ENCODE data around the gene RTN4R.
"Not testable (repeated sequence)": the region's sequence is repeated elsewhere in the genome, so short reads cannot be mapped to it uniquely, and the experiment has no call there.

The RTN4R gene

GRCh38 chr22:20290578-20291248 is 22.6 kb upstream of the RTN4R start:
- in situ Hi-C loops (cut with MboI; ENCODE audit: low pct_unique_long_range_greater_than_20kb, low sequenced_read_pairs): no loop called here
- no peak for DNase-seq

- no peak for DNase-seq
- in situ Hi-C loops (cut with MboI; ENCODE audit: low pct_unique_long_range_greater_than_20kb, low sequenced_read_pairs): no loop called here
Measured at GRCh38 chr22:20290045-20290392, 21.9 kb upstream of the RTN4R start.

GRCh38 chr22:20289182-20290044 is 21.3 kb upstream of the RTN4R start:
- DNase-seq; in situ Hi-C loops (cut with MboI; ENCODE audit: low pct_unique_long_range_greater_than_20kb, low sequenced_read_pairs): not testable (repeated sequence)

- in situ Hi-C loops (cut with MboI; ENCODE audit: low pct_unique_long_range_greater_than_20kb, low sequenced_read_pairs); DNase-seq: not testable (repeated sequence)
Measured at GRCh38 chr22:20286784-20287423, 18.8 kb upstream of the RTN4R start.

GRCh38 chr22:20286312-20286660 is 18.2 kb upstream of the RTN4R start:
- in situ Hi-C loops (cut with MboI; ENCODE audit: low pct_unique_long_range_greater_than_20kb, low sequenced_read_pairs); DNase-seq: not testable (repeated sequence)

GRCh38 chr22:20285473-20286311 is 17.6 kb upstream of the RTN4R start:
- peak; percentile 71 for DNase-seq
- in situ Hi-C loops (cut with MboI; ENCODE audit: low pct_unique_long_range_greater_than_20kb, low sequenced_read_pairs): not testable (repeated sequence)

GRCh38 chr22:20284471-20285086 is 16.5 kb upstream of the RTN4R start:
- DNase-seq: no peak
- in situ Hi-C loops (cut with MboI; ENCODE audit: low pct_unique_long_range_greater_than_20kb, low sequenced_read_pairs): no loop called here

GRCh38 chr22:20283674-20284066 is 15.6 kb upstream of the RTN4R start:
- no peak for DNase-seq
- in situ Hi-C loops (cut with MboI; ENCODE audit: low pct_unique_long_range_greater_than_20kb, low sequenced_read_pairs): no loop called here

- in situ Hi-C loops (cut with MboI; ENCODE audit: low pct_unique_long_range_greater_than_20kb, low sequenced_read_pairs): no loop called here
- DNase-seq: no peak
Measured at GRCh38 chr22:20282901-20283673, 15.0 kb upstream of the RTN4R start.

GRCh38 chr22:20281891-20282290 is 13.8 kb upstream of the RTN4R start:
- in situ Hi-C loops (cut with MboI; ENCODE audit: low pct_unique_long_range_greater_than_20kb, low sequenced_read_pairs): no loop called here
- DNase-seq: no peak

- DNase-seq; in situ Hi-C loops (cut with MboI; ENCODE audit: low pct_unique_long_range_greater_than_20kb, low sequenced_read_pairs): not testable (repeated sequence)
Measured at GRCh38 chr22:20281473-20281872, 13.4 kb upstream of the RTN4R start.

GRCh38 chr22:20280866-20281265 is 12.7 kb upstream of the RTN4R start:
- DNase-seq: no peak
- in situ Hi-C loops (cut with MboI; ENCODE audit: low pct_unique_long_range_greater_than_20kb, low sequenced_read_pairs): no loop called here

- in situ Hi-C loops (cut with MboI; ENCODE audit: low pct_unique_long_range_greater_than_20kb, low sequenced_read_pairs); DNase-seq: not testable (repeated sequence)
Measured at GRCh38 chr22:20280163-20280562, 12.0 kb upstream of the RTN4R start.

GRCh38 chr22:20279662-20280134 is 11.6 kb upstream of the RTN4R start:
- no peak for DNase-seq
- in situ Hi-C loops (cut with MboI; ENCODE audit: low pct_unique_long_range_greater_than_20kb, low sequenced_read_pairs): no loop called here

GRCh38 chr22:20278726-20279490 is 10.8 kb upstream of the RTN4R start:
- DNase-seq; in situ Hi-C loops (cut with MboI; ENCODE audit: low pct_unique_long_range_greater_than_20kb, low sequenced_read_pairs): not testable (repeated sequence)

GRCh38 chr22:20277936-20278635 is 10.0 kb upstream of the RTN4R start:
- in situ Hi-C loops (cut with MboI; ENCODE audit: low pct_unique_long_range_greater_than_20kb, low sequenced_read_pairs): not testable (repeated sequence)

GRCh38 chr22:20276468-20276867 is 8.3 kb upstream of the RTN4R start:
- in situ Hi-C loops (cut with MboI; ENCODE audit: low pct_unique_long_range_greater_than_20kb, low sequenced_read_pairs): no loop called here
- no peak for DNase-seq

More at GRCh38 chr22:20277936-20278635, 10.0 kb upstream of the RTN4R start:
- DNase-seq: not testable (repeated sequence)

All from KBM-7 (cell line).